Measurements from ENCODE around the gene RBL2. TPM values are rescaled to one million over a fixed set of nuclear protein-coding genes. Genes with fewer than 3 reads are reported as not detected.
A peak's percentile ranks its signal among the peaks of the same experiment; 100 is the strongest.

The RBL2 gene
- total and polyA plus RNA-seq, 9 of the 15 experiments (the other 6 are each of a cell fraction or from before 2014, with no cell fraction given): 7.8 to 76.3 (median 28.5) TPM

- 0 out of 6 replicates have a peak, but pooled peaks of 1 of the 3 experiments have one; percentile 1 for TF ChIP-seq ZBTB11 (CRISPR knock-in tag; IDR thresholded peaks at IDR 0.05)
- TF ChIP-seq DMBX1 (CRISPR knock-in tag; IDR thresholded peaks at IDR 0.05; ENCODE audit: borderline replicate concordance): no peak
- TF ChIP-seq GTF2A2 (tag; IDR thresholded peaks at IDR 0.05): no peak
- no peak for TF ChIP-seq TRIM28 (IDR thresholded peaks at IDR 0.05)
- no peak for TF ChIP-seq ZNF830 (CRISPR knock-in tag; IDR thresholded peaks at IDR 0.05)
- TF ChIP-seq NR1H2 (CRISPR knock-in tag; IDR thresholded peaks at IDR 0.05): no peak
These were observed 762 bp upstream of the RBL2 start (continued) for GRCh38 chr16:53433509-53433908.

DNA sequence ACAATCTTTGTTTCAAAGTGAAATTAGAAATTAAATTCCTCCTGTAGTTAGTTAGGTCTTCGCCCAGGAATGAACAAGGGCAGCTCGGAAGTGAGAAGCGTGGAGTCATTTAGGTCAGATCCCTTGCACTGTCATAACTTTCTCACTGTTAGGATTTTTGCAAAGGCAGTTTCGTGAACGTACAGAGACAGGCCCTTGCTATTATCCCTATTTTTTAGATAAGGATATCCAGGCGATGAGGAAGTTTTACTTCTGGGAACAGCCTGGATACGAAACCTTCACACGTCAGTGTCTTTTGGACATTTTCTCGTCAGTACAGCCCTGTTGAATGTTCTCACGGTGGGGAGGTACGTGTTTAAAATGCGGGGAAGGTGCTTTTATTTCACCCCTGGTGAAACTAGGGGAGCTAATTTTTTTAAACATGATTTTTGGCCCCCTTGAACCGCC is 318 bp upstream of the RBL2 start:
- Histone ChIP-seq H3K9me1 (ENCODE audit: control insufficient read depth, insufficient read depth, low read length) (no peaks in the 10 kb centered on the region), H4K20me1 (replicated peaks; ENCODE audit: control insufficient read depth, insufficient read depth, low read length) (peaks cover 5% of the 10 kb centered on the region; the same call in 1 of the 2 replicates), H3K79me2 (ENCODE audit: control insufficient read depth, insufficient read depth, low read length) (peaks cover 42% of the 10 kb centered on the region), H3K36me3 (ENCODE audit: control insufficient read depth, insufficient read depth, low read length) (peaks cover 5% of the 10 kb centered on the region; the same call in 2 of the 3 replicates), H3K27me3 (ENCODE audit: control insufficient read depth in 2 of 2, insufficient read depth in 2 of 2, low read length in 2 of 2) (no peaks in the 10 kb centered on the region), H3K27ac (ENCODE audit: extremely low read depth, low read depth, low read length) (peak overlapping the region; percentile 96), H2AFZ (ENCODE audit: low read depth, low read length) (peak overlapping the region; percentile 100), H3K4me2 (ENCODE audit: insufficient read depth, low read length) (peak overlapping the region; percentile 99), H3K4me3 (peak overlapping the region; percentile 64), H3K4me1 (replicated peaks in 1 of 2; ENCODE audit: control insufficient read depth in 2 of 2, insufficient read depth in 2 of 2, low read length in 2 of 2) (peaks cover 7 to 12% of the 10 kb centered on the region in 2 experiments), H3K9ac (ENCODE audit: insufficient read depth in 1 of 2, low read depth in 2 of 2, low read length in 2 of 2) (peak overlapping the region; percentile 93 to 100; a peak in 3 of 4 replicates), H3K9me3 (replicated peaks; ENCODE audit: control insufficient read depth, insufficient read depth, low read depth, low read length) (no peaks in the 10 kb centered on the region)
- CTCF ChIA-PET (ENCODE audit: low intra/inter-chr PET ratio): no interaction called here
- DNase-seq (ENCODE audit: extremely low read depth in 1 of 4, low spot score in 3 of 4): peak in 2 of 4 experiments; percentile 7 to 20
- intact Hi-C loops (cut with micrococcal nuclease): loop anchor here (10.0 kb wide), 1 partner anchor 219 kb away; no protein-coding TSS in a partner anchor
- no peak for ATAC-seq
- BruUV-seq (replicated peaks): no TSS peak
- POLR2A ChIA-PET: interaction anchor here (0.8 kb wide), 1 partner anchor 9 kb away, joined by 4 read pairs; no protein-coding TSS in a partner anchor
- in situ Hi-C loops (cut with MboI): no loop called here
- no peak for FAIRE-seq
- 18% methylated on average over 13 of the region's 13 CpGs for WGBS (ENCODE audit: insufficient coverage, low coverage, missing lambda C conversion rate)
- TF ChIP-seq ZEB2 (IDR thresholded peaks at IDR 0.05) (no peak), RBBP5 (IDR thresholded peaks at IDR 0.05; ENCODE audit: borderline replicate concordance, insufficient read depth, low read length, poor library complexity, severe bottlenecking) (no peak), SREBF2 (CRISPR knock-in tag; IDR thresholded peaks at IDR 0.05) (no peak), VEZF1 (CRISPR knock-in tag; IDR thresholded peaks at IDR 0.05) (no peak), CREM (IDR thresholded peaks at IDR 0.05; ENCODE audit: low read depth) (no peak), SMAD4 (CRISPR knock-in tag; conservative IDR thresholded peaks at IDR 0.05) (no peak)
- TF ChIP-seq, protein P1, sequence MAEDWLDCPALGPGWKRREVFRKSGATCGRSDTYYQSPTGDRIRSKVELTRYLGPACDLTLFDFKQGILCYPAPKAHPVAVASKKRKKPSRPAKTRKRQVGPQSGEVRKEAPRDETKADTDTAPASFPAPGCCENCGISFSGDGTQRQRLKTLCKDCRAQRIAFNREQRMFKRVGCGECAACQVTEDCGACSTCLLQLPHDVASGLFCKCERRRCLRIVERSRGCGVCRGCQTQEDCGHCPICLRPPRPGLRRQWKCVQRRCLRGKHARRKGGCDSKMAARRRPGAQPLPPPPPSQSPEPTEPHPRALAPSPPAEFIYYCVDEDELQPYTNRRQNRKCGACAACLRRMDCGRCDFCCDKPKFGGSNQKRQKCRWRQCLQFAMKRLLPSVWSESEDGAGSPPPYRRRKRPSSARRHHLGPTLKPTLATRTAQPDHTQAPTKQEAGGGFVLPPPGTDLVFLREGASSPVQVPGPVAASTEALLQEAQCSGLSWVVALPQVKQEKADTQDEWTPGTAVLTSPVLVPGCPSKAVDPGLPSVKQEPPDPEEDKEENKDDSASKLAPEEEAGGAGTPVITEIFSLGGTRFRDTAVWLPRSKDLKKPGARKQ (CRISPR knock-in tag; IDR thresholded peaks at IDR 0.05): peak; percentile 62; the same call in 1 of the 2 replicates
